ENCODE data around the gene ZNF543. TPM values are rescaled to one million over a fixed set of nuclear protein-coding genes. Genes with fewer than 3 reads are reported as not detected.
"Not testable (repeated sequence)": the region's sequence is repeated elsewhere in the genome, so short reads cannot be mapped to it uniquely, and the experiment has no call there.

Gene ZNF543
- total RNA-seq, 1 experiment from 2014 or later, result 10.6 TPM

DNA sequence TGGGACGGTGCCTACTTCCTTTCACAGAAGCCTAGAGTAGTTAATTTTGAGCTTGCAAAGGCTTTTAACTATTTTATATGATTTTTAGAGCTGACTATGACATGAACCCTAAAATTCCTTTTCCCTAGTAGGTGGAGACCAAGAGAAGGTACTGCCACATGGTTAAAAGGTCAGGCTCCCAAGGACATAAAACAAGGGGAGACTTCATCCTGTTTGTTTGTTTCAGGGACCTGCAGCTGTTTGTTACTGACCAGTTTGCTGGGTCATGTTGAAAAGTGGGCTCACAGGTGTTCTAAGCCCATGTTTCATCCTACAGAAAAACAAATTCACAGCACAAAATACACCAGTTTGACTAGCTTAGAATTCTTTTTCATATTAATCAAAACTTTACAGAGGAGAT, 43.8 kb upstream of the ZNF543 start:
- POLR2A ChIA-PET (ENCODE audit: low non-redundant PET), result no interaction called here
- no peaks in the 10 kb centered on the region for H3K36me3 ChIP-seq (ENCODE audit: insufficient read depth, low read length, poor library complexity, severe bottlenecking)

DNA sequence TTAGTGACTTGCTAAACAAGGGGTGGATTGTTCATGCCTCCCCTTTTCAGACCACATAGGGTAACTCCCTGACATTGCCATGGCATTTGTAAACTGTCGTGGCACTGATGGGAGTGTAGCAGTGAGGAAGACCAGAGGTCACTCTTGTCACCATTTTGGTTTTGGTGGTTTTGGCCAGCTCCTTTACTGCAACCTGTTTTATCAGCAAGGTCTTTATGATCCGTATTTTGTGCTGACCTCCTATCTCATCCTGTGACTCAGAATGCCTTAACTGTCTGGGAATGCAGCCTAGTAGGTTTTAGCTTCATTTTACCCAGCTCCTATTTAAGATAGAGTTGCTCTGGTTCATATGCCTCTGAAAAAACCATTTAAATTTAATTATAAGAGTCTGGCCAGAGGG, 41.8 kb upstream of the ZNF543 start:
- H3K36me3 ChIP-seq (ENCODE audit: insufficient read depth, low read length, poor library complexity, severe bottlenecking); DNase-seq (ENCODE audit: low spot score); intact Hi-C loops (cut with micrococcal nuclease; ENCODE audit: unreplicated experiment); H3K27me3 ChIP-seq (replicated peaks; ENCODE audit: insufficient read depth, low read depth, low read length, poor library complexity); CTCF ChIA-PET; H3K27ac ChIP-seq (ENCODE audit: low read depth, low read length, poor library complexity, severe bottlenecking); H3K4me3 ChIP-seq (ENCODE audit: low read depth, low read length, poor library complexity, severe bottlenecking); BruUV-seq (replicated peaks); POLR2A ChIA-PET (ENCODE audit: low non-redundant PET); H3K9me3 ChIP-seq (ENCODE audit: low read depth, low read length, poor library complexity, severe bottlenecking): not testable (repeated sequence)
- peaks cover 13% of the 10 kb centered on the region for H3K4me1 ChIP-seq (ENCODE audit: insufficient read depth, low read length, poor library complexity, severe bottlenecking)

More for the DNA sequence above, 43.8 kb upstream of the ZNF543 start:
- no peak overlapping the region for H3K27ac ChIP-seq (ENCODE audit: low read depth, low read length, poor library complexity, severe bottlenecking)
- intact Hi-C loops (cut with micrococcal nuclease; ENCODE audit: unreplicated experiment), result no loop called here
- no peaks in the 10 kb centered on the region for H3K9me3 ChIP-seq (ENCODE audit: low read depth, low read length, poor library complexity, severe bottlenecking)
- CTCF ChIA-PET, result no interaction called here
- TF ChIP-seq, protein P1, sequence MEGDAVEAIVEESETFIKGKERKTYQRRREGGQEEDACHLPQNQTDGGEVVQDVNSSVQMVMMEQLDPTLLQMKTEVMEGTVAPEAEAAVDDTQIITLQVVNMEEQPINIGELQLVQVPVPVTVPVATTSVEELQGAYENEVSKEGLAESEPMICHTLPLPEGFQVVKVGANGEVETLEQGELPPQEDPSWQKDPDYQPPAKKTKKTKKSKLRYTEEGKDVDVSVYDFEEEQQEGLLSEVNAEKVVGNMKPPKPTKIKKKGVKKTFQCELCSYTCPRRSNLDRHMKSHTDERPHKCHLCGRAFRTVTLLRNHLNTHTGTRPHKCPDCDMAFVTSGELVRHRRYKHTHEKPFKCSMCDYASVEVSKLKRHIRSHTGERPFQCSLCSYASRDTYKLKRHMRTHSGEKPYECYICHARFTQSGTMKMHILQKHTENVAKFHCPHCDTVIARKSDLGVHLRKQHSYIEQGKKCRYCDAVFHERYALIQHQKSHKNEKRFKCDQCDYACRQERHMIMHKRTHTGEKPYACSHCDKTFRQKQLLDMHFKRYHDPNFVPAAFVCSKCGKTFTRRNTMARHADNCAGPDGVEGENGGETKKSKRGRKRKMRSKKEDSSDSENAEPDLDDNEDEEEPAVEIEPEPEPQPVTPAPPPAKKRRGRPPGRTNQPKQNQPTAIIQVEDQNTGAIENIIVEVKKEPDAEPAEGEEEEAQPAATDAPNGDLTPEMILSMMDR (conservative IDR thresholded peaks at IDR 0.05; ENCODE audit: low read depth, low read length), result no peak
- no peak for TF ChIP-seq EZH2 (IDR thresholded peaks at IDR 0.05; ENCODE audit: borderline replicate concordance, low read depth, low read length, poor library complexity, severe bottlenecking)
- no peaks in the 10 kb centered on the region for H3K27me3 ChIP-seq (replicated peaks; ENCODE audit: insufficient read depth, low read depth, low read length, poor library complexity)
- peaks cover 4% of the 10 kb centered on the region for H3K4me1 ChIP-seq (ENCODE audit: insufficient read depth, low read length, poor library complexity, severe bottlenecking)
- no peak for DNase-seq (ENCODE audit: low spot score)
- BruUV-seq (replicated peaks), result no TSS peak
- H3K4me3 ChIP-seq (ENCODE audit: low read depth, low read length, poor library complexity, severe bottlenecking), result no peak overlapping the region

DNA sequence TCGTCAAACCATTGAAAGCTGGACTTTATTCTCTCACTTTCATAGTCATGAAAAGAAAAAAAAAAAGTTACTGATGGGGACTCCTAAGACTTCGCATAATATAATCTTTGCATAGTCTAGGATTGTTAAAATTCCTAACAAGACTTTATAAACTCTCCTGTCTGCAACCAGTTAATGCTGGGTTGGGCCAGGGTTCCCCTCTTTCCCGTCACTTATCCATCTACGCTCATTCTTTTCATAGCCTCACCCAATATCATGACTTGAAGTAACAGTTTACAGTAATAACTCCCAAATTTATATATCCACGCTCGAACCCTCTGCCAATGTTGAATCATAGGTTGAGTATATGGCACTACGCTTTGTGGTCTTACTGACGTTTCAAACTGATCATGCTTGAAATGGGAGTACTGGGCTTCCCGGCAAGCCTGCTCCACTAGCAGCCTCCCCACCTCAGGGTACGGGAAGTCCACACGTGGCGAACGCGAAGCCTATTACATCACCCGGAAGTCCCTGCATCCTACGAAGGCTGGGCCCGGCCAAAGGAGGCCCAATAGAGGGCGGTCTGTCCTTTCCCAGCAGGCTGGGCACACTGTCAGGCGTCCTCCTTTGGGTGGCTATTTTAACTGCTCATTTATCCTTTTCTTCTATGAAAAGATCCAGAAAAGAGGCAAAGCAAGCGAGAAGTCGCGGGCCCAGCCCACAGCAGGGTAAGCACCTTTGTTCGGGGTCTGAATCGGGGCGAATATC, 40.7 kb upstream of the ZNF543 start:
- POLR2A ChIA-PET (ENCODE audit: low non-redundant PET), result no interaction called here
- peak; percentile 96 for DNase-seq (ENCODE audit: low spot score)
- Histone ChIP-seq H3K27me3 (replicated peaks; ENCODE audit: insufficient read depth, low read depth, low read length, poor library complexity) (no peaks in the 10 kb centered on the region), H3K4me3 (ENCODE audit: low read depth, low read length, poor library complexity, severe bottlenecking) (peak overlapping the region; percentile 92), H3K27ac (ENCODE audit: low read depth, low read length, poor library complexity, severe bottlenecking) (peak overlapping the region; percentile 98), H3K36me3 (ENCODE audit: insufficient read depth, low read length, poor library complexity, severe bottlenecking) (peaks cover 8% of the 10 kb centered on the region), H3K4me1 (ENCODE audit: insufficient read depth, low read length, poor library complexity, severe bottlenecking) (peaks cover 13% of the 10 kb centered on the region), H3K9me3 (ENCODE audit: low read depth, low read length, poor library complexity, severe bottlenecking) (no peaks in the 10 kb centered on the region)
- BruUV-seq (replicated peaks), result TSS peak; percentile 86
- CTCF ChIA-PET, result no interaction called here
- intact Hi-C loops (cut with micrococcal nuclease; ENCODE audit: unreplicated experiment), result loop anchor here (1.0 kb wide), 1 partner anchor 39 kb away; the partner anchor contains the start of gene ZNF805
- TF ChIP-seq, protein P1 (conservative IDR thresholded peaks at IDR 0.05; ENCODE audit: low read depth, low read length), result peak; percentile 31; the same call in 1 of the 2 replicates
- no peak for TF ChIP-seq EZH2 (IDR thresholded peaks at IDR 0.05; ENCODE audit: borderline replicate concordance, low read depth, low read length, poor library complexity, severe bottlenecking)

Data from A673 (cell line).